Medulla oblongata (tissue), 1 donor: ENCODE results near the gene PDE6C.

ENCODE experiments used
- DNase-seq: peaks from one replicate; pipeline ENCODE4 v3.0.0-alpha.2; 2015; ENCODE audit errors: extremely low spot score

The PDE6C gene

GRCh38 chr10:93702210-93703001 is 90.1 kb downstream of the PDE6C start, which contains the start of gene FRA10AC1:
TSS of gene FRA10AC1 (minus strand) at chr10:93702592. CDS start at chr10:93700106, 2,486 bp downstream.
- DNase-seq = peak; percentile 93

GRCh38 chr10:93703066-93703465 is 90.7 kb downstream of the PDE6C start:
- DNase-seq = peak; percentile 57

GRCh38 chr10:93703841-93704240 is 91.5 kb downstream of the PDE6C start:
- DNase-seq = no peak

GRCh38 chr10:93704451-93704850 is 92.1 kb downstream of the PDE6C start:
- DNase-seq = no peak

- DNase-seq = no peak
Observed at GRCh38 chr10:93707623-93708022, 95.3 kb downstream of the PDE6C start.

- no peak for DNase-seq
Observed at GRCh38 chr10:93710333-93710909, 98.1 kb downstream of the PDE6C start.

- DNase-seq = no peak
Observed at GRCh38 chr10:93711891-93712290, 99.6 kb downstream of the PDE6C start.

- DNase-seq = no peak
Observed at GRCh38 chr10:93712593-93712992, 100.3 kb downstream of the PDE6C start.

- DNase-seq = no peak
Observed at GRCh38 chr10:93715345-93715744, 103.0 kb downstream of the PDE6C start.
